Inferior parietal cortex (tissue), 1 donor: Measurements from ENCODE around the gene TEX13B.

Source experiments
- DNase-seq: peaks from one replicate; pipeline ENCODE4 v3.0.0-alpha.2; 2016; ENCODE audit errors: extremely low spot score

TEX13B gene

GRCh38 chrX:107936434-107936730 lies 45.8 kb downstream of the TEX13B start:
- DNase-seq, result no peak

GRCh38 chrX:107935664-107936433 lies 46.3 kb downstream of the TEX13B start:
- DNase-seq, result no peak

- DNase-seq, result no peak
Observed at GRCh38 chrX:107935200-107935599, 47.0 kb downstream of the TEX13B start.

GRCh38 chrX:107934262-107934661 lies 47.9 kb downstream of the TEX13B start:
- no peak for DNase-seq
